ENCODE measurements around the gene BRD3OS. TPM values are rescaled to one million over a fixed set of nuclear protein-coding genes. Genes with fewer than 3 reads are reported as not detected.

The BRD3OS gene
- total RNA-seq, 1 donor from 2014 or later, result 17.3 TPM

DNA sequence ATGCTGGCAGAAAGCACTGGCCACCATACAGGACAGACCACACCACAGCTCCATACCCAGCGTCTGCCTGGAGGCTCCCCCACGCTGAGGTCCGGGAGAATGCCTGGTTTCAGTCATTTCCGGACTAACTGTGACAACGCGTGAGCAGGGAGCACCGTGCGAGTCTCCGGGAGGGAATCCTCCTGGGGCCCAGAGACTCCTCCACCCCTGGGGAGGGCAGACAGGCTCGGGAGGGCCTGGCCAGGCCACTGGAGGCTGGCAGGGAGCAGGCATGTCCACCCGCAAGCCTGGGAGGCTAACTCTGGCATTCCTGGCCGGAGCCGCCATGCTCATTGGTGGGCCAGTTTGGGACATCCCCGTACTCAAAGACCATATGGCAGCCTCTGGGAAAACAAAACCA lies 6.5 kb downstream of the BRD3OS start:
- no peaks in the 10 kb centered on the region for H3K27me3 Mint-ChIP-seq
- no peaks in the 10 kb centered on the region for H3K9me3 Mint-ChIP-seq
- H3K4me3 Mint-ChIP-seq, result no peak overlapping the region
- TF ChIP-seq, protein P1, sequence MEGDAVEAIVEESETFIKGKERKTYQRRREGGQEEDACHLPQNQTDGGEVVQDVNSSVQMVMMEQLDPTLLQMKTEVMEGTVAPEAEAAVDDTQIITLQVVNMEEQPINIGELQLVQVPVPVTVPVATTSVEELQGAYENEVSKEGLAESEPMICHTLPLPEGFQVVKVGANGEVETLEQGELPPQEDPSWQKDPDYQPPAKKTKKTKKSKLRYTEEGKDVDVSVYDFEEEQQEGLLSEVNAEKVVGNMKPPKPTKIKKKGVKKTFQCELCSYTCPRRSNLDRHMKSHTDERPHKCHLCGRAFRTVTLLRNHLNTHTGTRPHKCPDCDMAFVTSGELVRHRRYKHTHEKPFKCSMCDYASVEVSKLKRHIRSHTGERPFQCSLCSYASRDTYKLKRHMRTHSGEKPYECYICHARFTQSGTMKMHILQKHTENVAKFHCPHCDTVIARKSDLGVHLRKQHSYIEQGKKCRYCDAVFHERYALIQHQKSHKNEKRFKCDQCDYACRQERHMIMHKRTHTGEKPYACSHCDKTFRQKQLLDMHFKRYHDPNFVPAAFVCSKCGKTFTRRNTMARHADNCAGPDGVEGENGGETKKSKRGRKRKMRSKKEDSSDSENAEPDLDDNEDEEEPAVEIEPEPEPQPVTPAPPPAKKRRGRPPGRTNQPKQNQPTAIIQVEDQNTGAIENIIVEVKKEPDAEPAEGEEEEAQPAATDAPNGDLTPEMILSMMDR (IDR thresholded peaks at IDR 0.05), result no peak
- no peak for DNase-seq
- peaks cover 3% of the 10 kb centered on the region for H3K4me1 Mint-ChIP-seq
- ChIA-PET CTCF (no interaction called here), POLR2A (no interaction called here)
- intact Hi-C loops (cut with micrococcal nuclease), result no loop called here
- H3K27ac Mint-ChIP-seq, result no peak overlapping the region
- ATAC-seq (ENCODE audit: low read depth), result no peak
- peaks cover 62% of the 10 kb centered on the region for H3K36me3 Mint-ChIP-seq (ENCODE audit: low read depth)

DNA sequence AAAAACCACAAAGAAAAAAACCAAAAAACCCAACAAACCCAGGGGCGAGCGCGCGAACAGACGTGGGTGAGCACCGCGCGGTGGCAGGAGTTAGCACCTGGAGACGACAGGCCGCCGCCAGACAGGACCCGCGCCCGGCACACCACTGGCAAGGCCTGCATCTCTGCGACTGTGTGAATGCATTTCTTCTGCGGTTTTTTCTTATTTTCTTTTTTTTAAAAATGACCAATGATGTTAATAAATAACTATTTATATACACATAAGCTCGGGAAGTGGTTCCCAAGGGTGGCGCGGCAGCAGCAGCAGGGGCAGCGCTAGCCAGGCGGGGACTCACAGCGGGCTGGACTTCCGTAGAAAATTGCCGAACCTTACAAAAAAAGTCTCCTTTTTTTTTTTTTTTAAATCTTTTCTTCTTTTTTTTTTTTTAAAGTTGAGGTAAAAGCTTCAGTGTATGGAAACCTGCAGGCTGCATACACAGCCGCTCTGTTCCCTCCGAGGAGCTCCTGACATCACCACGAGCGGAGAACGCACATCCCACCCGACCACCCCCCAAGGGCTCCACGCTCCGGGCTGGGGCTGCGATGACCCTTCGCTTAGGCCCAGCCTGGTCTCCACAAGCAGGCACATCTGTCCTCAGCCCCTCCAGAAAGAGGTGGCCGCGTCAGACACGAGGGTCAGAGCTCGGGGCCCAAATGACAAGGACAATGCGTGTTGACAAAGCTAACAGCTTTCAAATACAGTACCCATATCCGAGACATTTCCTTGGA lies 7.4 kb downstream of the BRD3OS start:
- intact Hi-C loops (cut with micrococcal nuclease), result no loop called here
- H3K27me3 Mint-ChIP-seq, result no peaks in the 10 kb centered on the region
- ATAC-seq (ENCODE audit: low read depth) (no peak), DNase-seq (no peak)
- ChIA-PET CTCF (no interaction called here), POLR2A (no interaction called here)
- peaks cover 2% of the 10 kb centered on the region for H3K4me1 Mint-ChIP-seq
- TF ChIP-seq, protein P1 (IDR thresholded peaks at IDR 0.05), result no peak
- no peak overlapping the region for H3K4me3 Mint-ChIP-seq
- H3K27ac Mint-ChIP-seq, result no peak overlapping the region
- H3K9me3 Mint-ChIP-seq, result no peaks in the 10 kb centered on the region
- peaks cover 62% of the 10 kb centered on the region for H3K36me3 Mint-ChIP-seq (ENCODE audit: low read depth)

DNA sequence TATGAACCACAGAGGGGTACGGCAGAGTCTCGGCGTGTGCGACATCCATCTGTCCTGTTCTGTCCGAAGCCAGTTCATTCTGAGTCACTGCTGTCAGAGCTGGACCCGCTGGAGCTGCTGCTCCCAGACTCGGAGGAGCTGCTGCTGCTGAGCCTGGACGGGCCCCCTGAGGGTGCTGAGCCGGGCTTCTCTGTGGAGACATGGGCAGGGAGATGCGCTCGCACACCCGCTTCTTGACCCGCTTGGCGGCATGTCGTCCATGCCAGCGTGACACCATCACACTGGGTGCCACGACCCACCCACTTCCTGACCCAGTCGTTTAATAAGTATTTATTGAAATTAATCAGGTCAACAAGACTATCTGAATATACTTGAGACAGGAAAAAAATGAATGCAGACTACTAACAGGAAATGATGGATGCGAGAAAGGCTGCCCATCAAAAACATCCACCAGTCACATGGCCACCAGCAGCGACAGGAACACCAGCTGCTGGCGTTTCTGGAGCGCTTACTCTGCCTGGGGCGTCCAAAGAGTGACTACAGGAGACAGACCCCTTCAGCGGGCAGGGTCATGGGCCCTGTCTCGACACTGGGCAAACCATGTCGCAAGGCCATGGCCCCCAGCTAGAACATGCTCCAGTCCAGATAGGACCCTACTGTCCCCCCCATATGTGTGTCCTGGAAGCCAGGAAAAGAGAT lies 8.4 kb downstream of the BRD3OS start:
- POLR2A ChIA-PET, result no interaction called here
- Mint-ChIP-seq H3K9me3 (no peaks in the 10 kb centered on the region), H3K27me3 (no peaks in the 10 kb centered on the region), H3K27ac (no peak overlapping the region), H3K4me1 (no peaks in the 10 kb centered on the region), H3K4me3 (no peak overlapping the region), H3K36me3 (ENCODE audit: low read depth) (peaks cover 65% of the 10 kb centered on the region)
- intact Hi-C loops (cut with micrococcal nuclease), result no loop called here
- ATAC-seq (ENCODE audit: low read depth), result no peak
- CTCF ChIA-PET, result no interaction called here
- no peak for DNase-seq
- TF ChIP-seq, protein P1 (IDR thresholded peaks at IDR 0.05), result no peak

DNA sequence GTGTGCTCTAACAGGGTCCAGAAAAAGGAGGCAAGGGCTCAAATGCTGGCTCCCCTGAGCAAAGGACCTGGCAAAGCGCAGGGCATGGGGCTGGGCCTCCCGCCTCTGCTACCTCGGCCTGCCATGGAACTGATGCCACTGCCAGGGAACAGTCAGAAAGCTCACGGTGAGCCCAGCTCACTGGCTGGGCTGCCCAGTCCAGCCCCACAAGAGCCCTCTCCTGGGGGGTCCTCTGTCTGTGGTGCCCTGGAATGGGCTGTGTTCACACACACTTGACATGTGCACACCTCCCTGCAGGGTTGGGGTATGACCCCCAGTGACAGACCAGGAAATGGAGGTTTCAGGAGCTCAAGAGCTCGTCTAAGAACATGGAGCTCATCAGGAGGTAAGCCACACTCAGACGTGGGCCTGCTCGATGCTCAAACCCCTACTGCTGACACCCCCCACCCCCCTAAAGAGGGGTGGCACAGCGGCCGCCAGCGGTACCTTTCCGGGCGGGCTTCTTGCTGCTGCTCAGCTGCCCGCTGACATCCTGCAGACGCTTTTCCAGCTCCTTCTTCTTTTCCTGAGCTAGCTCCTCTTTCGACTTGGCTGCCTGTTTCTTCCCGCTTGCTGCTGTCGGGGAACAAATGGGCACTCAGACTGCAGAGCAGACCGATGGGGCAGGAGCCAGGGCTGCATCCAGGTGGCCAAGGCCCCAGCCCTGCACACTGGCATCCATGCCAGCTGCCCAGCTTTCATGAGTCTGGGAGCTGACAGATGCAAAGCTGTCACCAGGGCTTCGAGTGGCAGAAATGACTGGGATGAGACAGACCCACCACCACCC lies 9.1 kb downstream of the BRD3OS start:
- DNase-seq (no peak), ATAC-seq (ENCODE audit: low read depth) (no peak)
- ChIA-PET POLR2A (no interaction called here), CTCF (no interaction called here)
- no peaks in the 10 kb centered on the region for H3K4me1 Mint-ChIP-seq
- H3K27me3 Mint-ChIP-seq, result no peaks in the 10 kb centered on the region
- no peak overlapping the region for H3K4me3 Mint-ChIP-seq
- H3K36me3 Mint-ChIP-seq (ENCODE audit: low read depth), result peaks cover 69% of the 10 kb centered on the region
- peaks cover 3% of the 10 kb centered on the region for H3K9me3 Mint-ChIP-seq
- H3K27ac Mint-ChIP-seq, result no peak overlapping the region
- intact Hi-C loops (cut with micrococcal nuclease), result no loop called here
- TF ChIP-seq, protein P1 (IDR thresholded peaks at IDR 0.05), result no peak

Measured in activated B cell treated with CpG ODN at 0.5 μM for 24 hours (primary cell).